HEK293T (cell line): ENCODE measurements around the gene C4orf54.

Source experiments
- ARNT ChIP-seq: fragments of 450-650 bp; IDR thresholded peaks from 2 replicates; pipeline ENCODE4 v1.6.1; 2017; ENCODE audit warnings: mild to moderate bottlenecking
- NFRKB ChIP-seq: fragments of 450-650 bp; IDR thresholded peaks from 2 replicates; pipeline ENCODE4 v1.6.1; 2016; ENCODE audit warnings: mild to moderate bottlenecking, moderate library complexity
- SUZ12 ChIP-seq: fragments of 450-650 bp; IDR thresholded peaks from 2 replicates; pipeline ENCODE4 v1.6.1; 2016; ENCODE audit warnings: mild to moderate bottlenecking

DNA sequence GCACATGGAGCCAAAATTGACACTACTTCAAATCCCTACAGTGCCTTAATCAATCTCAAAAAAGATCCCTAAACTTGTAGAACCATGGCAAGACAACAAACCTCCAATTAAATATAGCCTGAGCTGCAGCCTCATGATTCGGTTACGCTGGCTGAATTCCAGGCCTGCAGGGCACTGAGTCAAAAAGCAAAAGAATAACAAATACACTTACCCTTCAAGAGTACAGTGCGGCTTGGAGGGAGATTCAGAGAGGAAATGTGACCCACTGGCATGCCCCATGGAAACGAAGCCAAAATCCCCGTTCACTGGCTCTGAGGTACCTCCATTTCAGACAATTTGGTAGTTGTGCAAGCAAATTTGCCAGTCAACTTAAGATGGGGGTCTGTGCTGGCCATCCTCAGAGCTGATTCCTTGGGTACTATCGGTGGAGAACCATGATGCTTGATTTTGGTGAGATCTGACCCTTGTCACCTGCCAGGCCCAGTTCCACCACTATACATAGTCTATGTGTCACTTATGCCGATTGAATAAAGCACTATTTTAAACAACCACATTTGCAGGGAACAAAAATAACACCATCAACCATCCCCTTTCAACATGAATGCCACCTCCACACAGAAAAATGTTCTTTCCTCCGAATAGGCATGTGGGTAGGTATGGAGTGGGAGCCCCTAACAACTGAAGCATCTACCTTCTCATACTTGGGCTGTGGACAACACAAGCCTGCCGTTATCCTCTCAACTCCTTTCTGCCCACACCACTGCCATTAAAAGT lies 2.1 kb downstream of the C4orf54 start:
- no peak for TF ChIP-seq ARNT
- no peak for TF ChIP-seq NFRKB
- no peak for TF ChIP-seq SUZ12
